ENCODE results near the gene SORCS1.

- no peak for TF ChIP-seq REST (tag by site-specific recombination; IDR thresholded peaks at IDR 0.05)
- TF ChIP-seq ZSCAN30 (tag by site-specific recombination; IDR thresholded peaks at IDR 0.05): no peak
- TF ChIP-seq ZSCAN4 (tag by site-specific recombination; IDR thresholded peaks at IDR 0.05): no peak
- TF ChIP-seq CTCF (tag by site-specific recombination; IDR thresholded peaks at IDR 0.05): no peak
These were observed 96.7 kb downstream of the SORCS1 start for GRCh38 chr10:107067843-107068242.

Data from HEK293 (cell line).